22Rv1 (cell line): ENCODE data around the gene FLNA.

Source experiments
- H3K27ac ChIP-seq: fragments of 450-650 bp; 2 replicates; pipeline ENCODE4 v1.5.1; 2017
- CTCF ChIP-seq: fragments of 450-650 bp; IDR thresholded peaks from 2 replicates; pipeline ENCODE4 v1.5.1; 2017; ENCODE audit warnings: mild to moderate bottlenecking
- ZFX ChIP-seq: fragments of 450-650 bp; IDR thresholded peaks from 2 replicates; pipeline ENCODE4 v1.6.1; 2017; ENCODE audit warnings: antibody characterized with exemption, borderline replicate concordance

Gene FLNA

GRCh38 chrX:154359362-154360154, 14.9 kb downstream of the FLNA start:
- no peak overlapping the region for H3K27ac ChIP-seq
- no peak for TF ChIP-seq CTCF
- no peak for TF ChIP-seq ZFX

DNA sequence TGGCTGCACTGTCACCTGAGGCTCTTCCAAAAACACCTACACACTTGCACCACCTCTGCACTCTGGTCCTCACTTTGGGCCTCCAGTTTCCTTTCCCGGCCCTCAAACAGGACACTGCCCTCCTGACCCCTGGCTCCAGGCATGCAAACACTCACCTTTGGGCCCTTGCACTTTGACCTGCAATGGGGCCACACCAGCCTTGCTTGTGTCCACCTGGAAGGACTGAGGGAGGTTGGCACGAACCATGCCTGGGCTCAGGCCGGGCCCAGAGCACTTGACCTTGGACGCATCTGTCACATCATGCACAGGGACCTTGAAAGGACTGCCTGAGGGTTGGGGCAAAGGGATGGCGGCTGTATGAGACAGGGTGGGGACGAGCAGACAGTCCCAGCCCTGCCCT, 15.6 kb downstream of the FLNA start:
- H3K27ac ChIP-seq: no peak overlapping the region

GRCh38 chrX:154358011-154358410, 16.4 kb downstream of the FLNA start:
- TF ChIP-seq ZFX: no peak
- TF ChIP-seq CTCF: no peak
- no peak overlapping the region for H3K27ac ChIP-seq

More for the DNA sequence above, 15.6 kb downstream of the FLNA start:
- TF ChIP-seq ZFX: no peak
- no peak for TF ChIP-seq CTCF

DNA sequence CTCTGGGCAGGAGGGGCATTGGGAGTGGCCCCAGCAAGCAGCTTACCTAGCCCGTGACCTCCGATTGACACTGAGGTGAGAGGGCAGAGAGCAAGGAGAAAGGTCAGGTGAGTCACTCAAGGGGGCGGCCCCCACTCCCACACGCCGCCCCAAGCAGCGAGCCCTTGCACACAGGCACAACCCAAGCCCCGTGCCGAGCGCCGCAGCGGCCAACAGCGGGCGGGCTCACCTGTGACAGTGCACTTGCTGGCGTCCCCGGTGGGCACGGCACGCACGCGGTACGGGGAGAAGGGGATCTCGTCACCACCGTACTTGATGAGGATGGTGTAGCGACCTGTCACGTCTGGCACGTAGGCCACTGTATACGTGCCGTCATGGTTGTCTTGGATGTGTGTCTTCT, 17.2 kb downstream of the FLNA start:
- H3K27ac ChIP-seq: no peak overlapping the region
- TF ChIP-seq ZFX (no peak), CTCF (no peak)

- TF ChIP-seq CTCF (no peak), ZFX (no peak)
- H3K27ac ChIP-seq: no peak overlapping the region
These were observed 17.8 kb downstream of the FLNA start for GRCh38 chrX:154356596-154356995.

DNA sequence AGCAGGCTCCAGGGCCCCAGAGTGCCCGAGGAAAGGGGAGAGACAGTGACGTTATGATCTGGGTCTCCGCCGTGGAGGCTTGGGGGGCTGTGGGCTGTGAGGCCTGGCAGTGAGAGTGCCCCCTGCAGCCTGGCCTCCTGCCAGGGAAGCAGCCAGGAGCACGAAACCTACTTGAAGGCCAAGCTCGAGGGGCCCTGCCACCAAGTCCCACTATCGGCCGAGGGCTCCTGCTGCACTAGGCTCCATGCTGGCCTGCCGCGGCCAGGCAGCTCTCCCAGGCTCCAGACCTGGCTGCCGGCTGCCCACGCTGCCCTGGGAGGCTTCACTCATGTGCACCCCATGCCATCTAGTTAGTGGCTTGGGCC, 18.7 kb downstream of the FLNA start:
- TF ChIP-seq CTCF: no peak
- TF ChIP-seq ZFX: no peak

GRCh38 chrX:154355094-154355775, 19.2 kb downstream of the FLNA start:
- no peak for TF ChIP-seq CTCF
- no peak for TF ChIP-seq ZFX
- no peak overlapping the region for H3K27ac ChIP-seq

More for the DNA sequence above, 18.7 kb downstream of the FLNA start:
- no peak overlapping the region for H3K27ac ChIP-seq
